HFFc6 (cell line): ENCODE measurements around the gene AKT2. TPM values are rescaled to one million over a fixed set of nuclear protein-coding genes. Genes with fewer than 3 reads are reported as not detected.

Experiments used
- DNase-seq: peaks from one replicate; pipeline ENCODE4 v3.0.0-alpha.2; 2018
- H3K27ac Mint-ChIP-seq: 2 replicates; pipeline ENCODE4 v1.8.0; 2020; ENCODE audit warnings: mild to moderate bottlenecking, mixed read lengths
- H3K27me3 Mint-ChIP-seq: 2 replicates; pipeline ENCODE4 v1.8.0; 2021; ENCODE audit warnings: mild to moderate bottlenecking, moderate library complexity, mixed read lengths; ENCODE audit not compliant: insufficient read depth
- H3K36me3 Mint-ChIP-seq: 2 replicates; pipeline ENCODE4 v1.8.0; 2021; ENCODE audit warnings: low read depth, mixed read lengths
- H3K4me1 Mint-ChIP-seq: 2 replicates; pipeline ENCODE4 v1.8.0; 2020; ENCODE audit warnings: low read depth, mixed read lengths
- H3K4me3 Mint-ChIP-seq: 2 replicates; pipeline ENCODE4 v1.8.0; 2020; ENCODE audit warnings: mild to moderate bottlenecking, moderate library complexity, mixed read lengths
- H3K9me3 Mint-ChIP-seq: 2 replicates; pipeline ENCODE4 v1.8.0; 2020; ENCODE audit warnings: mild to moderate bottlenecking, mixed read lengths
- total RNA-seq, 6 experiments: library from RNA; stranded (reverse); fragmentation: NEBNext Ultra II Directional; extraction: Animal tissue kit (Norgen Biotek cat#: 25700); gene quantifications; 2 replicates in 1 of 6; 3 replicates in 5 of 6; pipeline ENCODE4 v1.2.3, GENCODE V29; 2021
- TF ChIP-seq, protein P1 (sequence below): fragments of 200-600 bp; sonication (generic); IDR thresholded peaks from 2 replicates; pipeline ENCODE4 v1.5.0; 2021; ENCODE audit warnings: antibody characterized with exemption, mild to moderate bottlenecking

Gene AKT2
- total RNA-seq, 6 experiments from 2014 or later, result 128 to 133 (median 130) TPM

DNA sequence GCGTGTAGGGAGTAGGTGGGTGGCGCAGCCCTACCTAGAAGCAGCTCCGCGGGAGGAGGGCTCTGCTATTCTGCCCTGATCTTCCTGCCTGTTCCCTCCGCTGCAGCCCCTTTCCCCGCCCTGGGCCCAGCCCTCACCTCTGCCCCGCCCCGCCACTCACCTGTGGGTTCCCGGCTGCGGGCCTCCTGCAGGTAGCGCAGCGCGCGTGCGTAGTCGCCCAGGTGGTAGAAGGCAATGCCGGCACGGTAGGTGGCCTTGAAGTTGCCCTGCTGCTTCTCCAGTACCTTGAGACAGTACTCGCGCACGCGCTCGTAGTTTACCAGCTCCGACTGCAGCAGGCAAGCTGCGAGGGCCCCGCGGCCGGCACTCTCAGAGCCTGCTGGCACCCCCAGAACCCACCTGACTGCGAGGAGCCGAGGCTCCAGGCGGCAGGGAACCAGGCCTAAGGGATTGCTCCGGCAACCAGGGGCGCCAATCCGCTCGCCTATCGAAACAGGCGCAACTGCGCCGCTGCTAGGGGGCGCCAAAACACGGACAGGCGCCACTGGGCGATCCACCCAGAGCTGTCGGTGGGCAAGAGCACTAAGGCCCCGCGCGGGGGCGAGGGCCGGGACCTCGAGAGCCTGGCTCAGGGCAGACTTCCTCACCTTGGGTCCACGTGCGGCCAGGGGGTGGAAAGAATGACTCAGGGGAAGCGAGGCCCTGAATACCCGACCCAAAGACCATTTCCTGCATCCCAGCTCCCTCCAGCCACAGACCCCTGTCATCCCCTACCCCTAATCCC, 67.9 kb downstream of the AKT2 start:
- no peak overlapping the region for H3K4me3 Mint-ChIP-seq

DNA sequence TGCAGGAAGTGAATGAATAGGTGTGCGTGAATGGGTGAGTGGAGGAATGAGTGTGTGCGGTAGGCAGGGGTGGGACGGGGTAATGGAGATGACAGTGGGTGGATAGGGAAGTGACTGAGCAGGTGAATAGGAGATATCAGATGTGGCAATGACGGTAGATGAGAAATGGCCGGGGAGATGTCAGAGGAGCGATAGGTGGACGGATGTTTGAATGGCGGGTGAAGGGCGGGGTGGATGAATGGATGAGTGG, 68.4 kb downstream of the AKT2 start:
- Mint-ChIP-seq H3K4me3 (no peak overlapping the region), H3K27me3 (peaks cover 9% of the 10 kb centered on the region; the same call in 1 of the 2 replicates), H3K36me3 (peaks cover under 1% of the 10 kb centered on the region; the same call in 1 of the 2 replicates), H3K9me3 (no peaks in the 10 kb centered on the region; the same call in 1 of the 2 replicates), H3K4me1 (peaks cover 24% of the 10 kb centered on the region), H3K27ac (no peak overlapping the region)
- DNase-seq, result no peak
- TF ChIP-seq, protein P1, sequence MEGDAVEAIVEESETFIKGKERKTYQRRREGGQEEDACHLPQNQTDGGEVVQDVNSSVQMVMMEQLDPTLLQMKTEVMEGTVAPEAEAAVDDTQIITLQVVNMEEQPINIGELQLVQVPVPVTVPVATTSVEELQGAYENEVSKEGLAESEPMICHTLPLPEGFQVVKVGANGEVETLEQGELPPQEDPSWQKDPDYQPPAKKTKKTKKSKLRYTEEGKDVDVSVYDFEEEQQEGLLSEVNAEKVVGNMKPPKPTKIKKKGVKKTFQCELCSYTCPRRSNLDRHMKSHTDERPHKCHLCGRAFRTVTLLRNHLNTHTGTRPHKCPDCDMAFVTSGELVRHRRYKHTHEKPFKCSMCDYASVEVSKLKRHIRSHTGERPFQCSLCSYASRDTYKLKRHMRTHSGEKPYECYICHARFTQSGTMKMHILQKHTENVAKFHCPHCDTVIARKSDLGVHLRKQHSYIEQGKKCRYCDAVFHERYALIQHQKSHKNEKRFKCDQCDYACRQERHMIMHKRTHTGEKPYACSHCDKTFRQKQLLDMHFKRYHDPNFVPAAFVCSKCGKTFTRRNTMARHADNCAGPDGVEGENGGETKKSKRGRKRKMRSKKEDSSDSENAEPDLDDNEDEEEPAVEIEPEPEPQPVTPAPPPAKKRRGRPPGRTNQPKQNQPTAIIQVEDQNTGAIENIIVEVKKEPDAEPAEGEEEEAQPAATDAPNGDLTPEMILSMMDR, result no peak

More for the DNA sequence above, 67.9 kb downstream of the AKT2 start:
- peaks cover 29% of the 10 kb centered on the region for H3K4me1 Mint-ChIP-seq
- TF ChIP-seq, protein P1, result peak; percentile 73
- H3K27me3 Mint-ChIP-seq, result peaks cover 13% of the 10 kb centered on the region
- DNase-seq, result no peak
- H3K27ac Mint-ChIP-seq, result no peak overlapping the region
- H3K9me3 Mint-ChIP-seq, result peaks cover 5% of the 10 kb centered on the region
- H3K36me3 Mint-ChIP-seq, result peaks cover 5% of the 10 kb centered on the region

DNA sequence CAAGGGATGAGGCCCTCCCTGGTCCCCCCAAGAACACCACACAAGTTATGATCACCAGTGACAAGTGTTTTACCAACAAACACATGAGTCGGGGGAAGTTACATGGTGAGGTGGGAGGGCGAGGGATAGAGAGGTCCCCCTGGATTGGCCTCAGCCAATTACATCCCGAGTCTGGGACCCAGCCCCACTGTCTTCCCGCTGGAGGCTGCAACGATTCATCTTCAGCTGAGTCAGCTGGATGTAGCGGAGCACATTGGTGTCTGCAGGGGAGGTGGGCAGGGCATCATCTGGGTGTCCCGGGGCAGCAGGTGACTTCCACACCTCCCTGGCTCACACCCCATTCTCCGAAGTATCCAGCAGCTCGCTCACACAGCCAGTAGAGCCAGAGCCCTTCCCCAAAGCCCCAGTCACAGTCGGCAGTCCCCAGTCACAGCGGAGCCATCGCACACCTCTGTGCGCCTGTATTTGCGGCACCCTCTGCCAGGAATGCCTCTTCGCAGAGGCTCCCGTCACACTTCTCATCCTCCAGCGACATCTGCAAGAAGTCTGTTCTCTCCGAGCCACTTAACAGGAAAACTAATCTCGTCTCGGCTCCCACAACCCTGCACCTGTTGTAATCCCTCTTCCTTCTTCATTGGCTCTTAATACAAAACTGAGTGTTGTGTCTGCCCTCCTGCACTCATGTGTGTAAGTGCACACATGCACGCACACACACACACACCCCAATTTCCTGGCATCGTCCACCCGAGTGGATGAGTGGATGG, 69.0 kb downstream of the AKT2 start:
- Mint-ChIP-seq H3K27me3 (peaks cover 9% of the 10 kb centered on the region; the same call in 1 of the 2 replicates), H3K36me3 (peaks cover 4% of the 10 kb centered on the region; the same call in 1 of the 2 replicates), H3K27ac (no peak overlapping the region), H3K4me3 (no peak overlapping the region), H3K9me3 (no peaks in the 10 kb centered on the region), H3K4me1 (peaks cover 24% of the 10 kb centered on the region)
- no peak for DNase-seq
- TF ChIP-seq, protein P1, result no peak

DNA sequence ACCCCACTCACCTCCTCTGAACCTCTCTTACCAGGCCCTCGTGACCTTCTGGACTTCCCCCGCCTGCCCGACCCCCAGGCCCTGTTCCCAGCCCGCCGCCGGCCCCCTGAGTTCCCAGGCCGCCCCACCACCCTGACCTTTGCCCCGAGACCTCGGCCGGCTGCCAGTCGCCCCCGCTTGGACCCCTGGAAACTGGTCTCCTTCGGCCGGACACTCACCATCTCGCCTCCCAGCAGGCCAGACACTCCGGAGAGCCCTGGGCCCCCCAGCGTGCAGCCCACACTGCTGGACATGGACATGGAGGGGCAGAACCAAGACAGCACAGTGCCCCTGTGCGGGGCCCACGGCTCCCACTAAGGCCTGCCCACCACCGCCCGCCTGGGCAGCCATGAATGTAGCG, 70.2 kb downstream of the AKT2 start:
- no peak for DNase-seq
- Mint-ChIP-seq H3K4me1 (peaks cover 18% of the 10 kb centered on the region), H3K27ac (no peak overlapping the region), H3K4me3 (no peak overlapping the region), H3K36me3 (peaks cover 11% of the 10 kb centered on the region), H3K27me3 (peaks cover 9% of the 10 kb centered on the region; the same call in 1 of the 2 replicates), H3K9me3 (no peaks in the 10 kb centered on the region)
- TF ChIP-seq, protein P1, result no peak

DNA sequence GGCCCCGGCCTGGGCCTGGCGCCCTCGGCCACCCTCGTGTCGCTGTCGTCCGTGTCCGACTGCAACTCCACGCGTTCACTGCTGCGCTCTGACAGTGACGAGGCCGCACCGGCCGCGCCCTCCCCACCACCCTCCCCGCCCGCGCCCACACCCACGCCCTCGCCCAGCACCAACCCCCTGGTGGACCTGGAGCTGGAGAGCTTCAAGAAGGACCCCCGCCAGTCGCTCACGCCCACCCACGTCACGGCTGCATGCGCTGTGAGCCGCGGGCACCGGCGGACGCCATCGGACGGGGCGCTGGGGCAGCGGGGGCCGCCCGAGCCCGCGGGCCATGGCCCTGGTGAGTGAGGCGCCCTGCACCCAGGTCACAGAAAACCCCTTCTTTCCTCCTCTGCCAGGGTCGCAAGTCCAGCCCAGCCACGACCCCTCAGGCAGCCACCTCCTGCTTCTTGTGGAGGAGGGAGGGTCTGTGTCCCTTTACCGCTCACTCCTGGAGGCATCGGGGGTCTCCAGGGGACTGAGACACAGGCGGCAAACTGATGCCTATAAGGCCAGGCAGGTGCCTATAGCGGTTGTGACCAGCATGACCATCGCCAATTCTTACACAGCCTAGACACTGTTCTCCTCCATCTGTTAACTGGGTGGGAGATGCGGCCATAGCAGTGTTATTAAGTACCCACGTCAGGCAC, 71.1 kb downstream of the AKT2 start:
- Mint-ChIP-seq H3K36me3 (peaks cover 11% of the 10 kb centered on the region), H3K27me3 (peaks cover 9% of the 10 kb centered on the region), H3K27ac (no peak overlapping the region), H3K9me3 (no peaks in the 10 kb centered on the region), H3K4me3 (no peak overlapping the region), H3K4me1 (peaks cover 8% of the 10 kb centered on the region)
- DNase-seq, result no peak
- TF ChIP-seq, protein P1, result no peak
